H54 (cell line): ENCODE results near the gene BFSP2.

Experiments
- DNase-seq: peaks from one replicate; pipeline ENCODE4 v3.0.0; 2011; ENCODE audit warnings: low spot score, mixed read lengths; ENCODE audit not compliant: insufficient read length
- FAIRE-seq: peaks from 3 replicates; lab custom pipeline; 2011; peaks lifted over from hg19 to GRCh38; lab: Jason Lieb, UNC
- POLR2A ChIP-seq: IDR thresholded peaks from 2 replicates; pipeline ENCODE4 v1.6.1; 2011; ENCODE audit warnings: low read depth, mild to moderate bottlenecking, low read length

Gene BFSP2

GRCh38 chr3:133447750-133448477 lies 48.1 kb downstream of the BFSP2 start:
- TF ChIP-seq POLR2A: no peak
- no peak for DNase-seq
- no peak for FAIRE-seq

GRCh38 chr3:133448478-133449122 lies 48.7 kb downstream of the BFSP2 start:
- FAIRE-seq: no peak
- DNase-seq: no peak
- TF ChIP-seq POLR2A: no peak

- FAIRE-seq (no peak), DNase-seq (no peak)
- TF ChIP-seq POLR2A: no peak
Observed at GRCh38 chr3:133451309-133451708, 51.5 kb downstream of the BFSP2 start.

- DNase-seq: no peak
- no peak for TF ChIP-seq POLR2A
- no peak for FAIRE-seq
Observed at GRCh38 chr3:133452641-133453319, 52.9 kb downstream of the BFSP2 start.

- FAIRE-seq (no peak), DNase-seq (no peak)
- TF ChIP-seq POLR2A: no peak
Observed at GRCh38 chr3:133453383-133453782, 53.5 kb downstream of the BFSP2 start.

GRCh38 chr3:133455281-133455680 lies 55.4 kb downstream of the BFSP2 start:
- TF ChIP-seq POLR2A: no peak
- FAIRE-seq (no peak), DNase-seq (no peak)

GRCh38 chr3:133455960-133456359 lies 56.1 kb downstream of the BFSP2 start:
- DNase-seq (no peak), FAIRE-seq (no peak)

GRCh38 chr3:133457025-133457424 lies 57.2 kb downstream of the BFSP2 start:
- FAIRE-seq: no peak
- DNase-seq: no peak
- no peak for TF ChIP-seq POLR2A

More at GRCh38 chr3:133455960-133456359, 56.1 kb downstream of the BFSP2 start:
- no peak for TF ChIP-seq POLR2A

- DNase-seq: no peak
- FAIRE-seq: no peak
- no peak for TF ChIP-seq POLR2A
Observed at GRCh38 chr3:133457465-133458067, 57.7 kb downstream of the BFSP2 start.

- no peak for FAIRE-seq
- DNase-seq: no peak
- TF ChIP-seq POLR2A: no peak
Observed at GRCh38 chr3:133459400-133459799, 59.5 kb downstream of the BFSP2 start.

GRCh38 chr3:133460809-133461208 lies 61.0 kb downstream of the BFSP2 start:
- FAIRE-seq (no peak), DNase-seq (no peak)
- TF ChIP-seq POLR2A: no peak

- DNase-seq (no peak), FAIRE-seq (no peak)
- TF ChIP-seq POLR2A: no peak
Observed at GRCh38 chr3:133461291-133461690, 61.4 kb downstream of the BFSP2 start.

- TF ChIP-seq POLR2A: no peak
- FAIRE-seq: no peak
Observed at GRCh38 chr3:133463347-133463860, 63.5 kb downstream of the BFSP2 start.

GRCh38 chr3:133464573-133464972 lies 64.7 kb downstream of the BFSP2 start:
- no peak for TF ChIP-seq POLR2A
- FAIRE-seq (no peak), DNase-seq (no peak)

More at GRCh38 chr3:133463347-133463860, 63.5 kb downstream of the BFSP2 start:
- no peak for DNase-seq
